GM12878 (cell line): ENCODE results near the gene FASTK. TPM values are rescaled to one million over a fixed set of nuclear protein-coding genes. Genes with fewer than 3 reads are reported as not detected.

Experiments used
- ATAC-seq: fragments of 200-7000 bp; cut with Tn5 transposase; 3 replicates; pipeline ENCODE4 v1.9.1; 2020; ENCODE audit warnings: mild to moderate bottlenecking, moderate library complexity
- BruUV-seq: library from RNA; stranded (reverse); fragments of 400-500 nt; replicated peaks from 2 replicates; lab custom pipeline; 2021; lab: Mats Ljungman, UMichigan
- CTCF ChIA-PET: fragments of 300-600 bp; sonication (Branson Sonifier 250); formaldehyde crosslinking; extraction: SDS; loops from one replicate; lab custom pipeline; 2021; ENCODE audit warnings: inconsistent platforms; lab: Yijun Ruan, JAX
- POLR2A ChIA-PET: fragments of 350-600 bp; formaldehyde crosslinking; extraction: SDS; loops from one replicate; lab custom pipeline; 2021; ENCODE audit warnings: inconsistent platforms; lab: Charles Lee
- RAD21 ChIA-PET: fragments of 300-600 bp; sonication (Branson Sonifier 250); formaldehyde crosslinking; loops from one replicate; lab custom pipeline; 2023; ENCODE audit warnings: antibody characterized with exemption; ENCODE audit not compliant: unreplicated experiment; lab: Charles Lee
- SMC1A ChIA-PET: fragments of 300-600 bp; sonication (Branson Sonifier 250); formaldehyde crosslinking; loops from one replicate; lab custom pipeline; 2023; ENCODE audit not compliant: unreplicated experiment, uncharacterized antibody; lab: Charles Lee
- DNase-seq: peaks from one replicate; pipeline ENCODE4 v3.0.0-alpha.2; 2011; ENCODE audit warnings: low read depth, low spot score
- FAIRE-seq: peaks from 3 replicates; lab custom pipeline; 2011; peaks lifted over from hg19 to GRCh38; lab: Jason Lieb, UNC
- H2AFZ ChIP-seq: 2 replicates; pipeline ENCODE4 v1.6.0; 2011; ENCODE audit warnings: low read depth, low read length, control low read depth; ENCODE audit not compliant: control insufficient read depth
- H3K27ac ChIP-seq: 2 replicates; pipeline ENCODE4 v1.5.1; 2011; ENCODE audit warnings: control low read depth; ENCODE audit not compliant: control insufficient read depth, insufficient read depth
- H3K27me3 ChIP-seq, 2 experiments: replicated peaks in 1 of 2; 2 replicates each; pipeline versions ENCODE4 v1.6.0 to v1.6.1; 2011; ENCODE audit warnings: low read length in 1 of 2; ENCODE audit not compliant: control insufficient read depth in 2 of 2, insufficient read depth in 2 of 2
- H3K36me3 ChIP-seq, 2 experiments: 2 replicates each; pipeline ENCODE4 v1.5.1; 2011; ENCODE audit warnings: low read length in 1 of 2; ENCODE audit not compliant: control insufficient read depth in 2 of 2, insufficient read depth in 2 of 2
- H3K4me1 ChIP-seq: 2 replicates; pipeline ENCODE4 v1.6.1; 2011; ENCODE audit warnings: mild to moderate bottlenecking, low read length, moderate library complexity, mixed read lengths; ENCODE audit not compliant: control insufficient read depth, insufficient read depth
- H3K4me2 ChIP-seq: 2 replicates; pipeline ENCODE4 v1.6.0; 2011; ENCODE audit warnings: control low read depth; ENCODE audit not compliant: control insufficient read depth, insufficient read depth
- H3K4me3 ChIP-seq: fragments of 200-600 bp; sonication (generic); 2 replicates; pipeline ENCODE4 v1.5.1; 2016
- H3K79me2 ChIP-seq: 2 replicates; pipeline ENCODE4 v1.6.0; 2011; ENCODE audit warnings: low read length; ENCODE audit not compliant: control insufficient read depth, insufficient read depth
- H3K9ac ChIP-seq: 2 replicates; pipeline ENCODE4 v1.8.0; 2011; ENCODE audit warnings: low read length, control low read depth, mixed read lengths; ENCODE audit not compliant: control insufficient read depth, insufficient read depth
- H3K9me3 ChIP-seq: replicated peaks from 3 replicates; pipeline ENCODE4 v1.5.1; 2011; ENCODE audit warnings: mild to moderate bottlenecking, low read length; ENCODE audit not compliant: control insufficient read depth, insufficient read depth
- H4K20me1 ChIP-seq: 2 replicates; pipeline ENCODE4 v1.6.0; 2011; ENCODE audit not compliant: control insufficient read depth, insufficient read depth
- CBX5 ChIP-seq: sonication (generic); IDR thresholded peaks from 2 replicates; pipeline ENCODE4 v1.6.1; 2016; ENCODE audit warnings: low read depth, moderate library complexity, mild to moderate bottlenecking, inconsistent platforms
- CEBPB ChIP-seq, 2 experiments: fragments of 150-350 bp in 1 of 2; IDR thresholded peaks; 2 replicates each; pipeline ENCODE4 v1.6.1; 2012 to 2014; ENCODE audit warnings: low read depth in 2 of 2, low read length in 2 of 2, borderline replicate concordance in 1 of 2, inconsistent platforms in 1 of 2
- CHD4 ChIP-seq: fragments of 200-600 bp; sonication (generic); IDR thresholded peaks from 2 replicates; pipeline ENCODE4 v1.6.1; 2016; ENCODE audit warnings: mild to moderate bottlenecking
- EZH2 ChIP-seq: IDR thresholded peaks from 2 replicates; pipeline ENCODE4 v1.6.1; 2012; ENCODE audit warnings: low read depth, mild to moderate bottlenecking, control low read depth, inconsistent platforms, low read length, borderline replicate concordance; ENCODE audit not compliant: control insufficient read depth
- MEF2B ChIP-seq: fragments of 450-650 bp; IDR thresholded peaks from 2 replicates; pipeline ENCODE4 v1.6.1; 2018; ENCODE audit warnings: mild to moderate bottlenecking, moderate library complexity; ENCODE audit not compliant: partially characterized antibody, poor library complexity, severe bottlenecking
- MTA3 ChIP-seq: IDR thresholded peaks from 2 replicates; pipeline ENCODE4 v1.6.1; 2012; ENCODE audit warnings: low read length, inconsistent platforms, borderline replicate concordance
- NKRF ChIP-seq: fragments of 450-650 bp; conservative IDR thresholded peaks from 2 replicates; pipeline ENCODE4 v1.6.1; 2017; ENCODE audit warnings: mild to moderate bottlenecking, moderate library complexity
- NR2C1 ChIP-seq: fragments of 450-650 bp; IDR thresholded peaks from 2 replicates; pipeline ENCODE4 v1.6.1; 2017; ENCODE audit warnings: antibody characterized with exemption, mild to moderate bottlenecking, moderate library complexity
- POLR2A ChIP-seq: IDR thresholded peaks from 2 replicates; pipeline ENCODE4 v1.6.1; 2011; ENCODE audit warnings: low read depth, mild to moderate bottlenecking, low read length
- SPI1 ChIP-seq: IDR thresholded peaks from 2 replicates; pipeline ENCODE4 v1.6.1; 2011; ENCODE audit warnings: low read depth, mild to moderate bottlenecking, low read length, moderate library complexity, borderline replicate concordance; ENCODE audit not compliant: insufficient read depth
- STAT1 ChIP-seq: fragments of 450-650 bp; conservative IDR thresholded peaks from 2 replicates; pipeline ENCODE4 v1.6.1; 2014; ENCODE audit warnings: antibody characterized with exemption, mild to moderate bottlenecking
- TCF12 ChIP-seq: IDR thresholded peaks from 2 replicates; pipeline ENCODE4 v1.6.1; 2011; ENCODE audit warnings: low read depth, mild to moderate bottlenecking, low read length
- TCF7 ChIP-seq: IDR thresholded peaks from 2 replicates; pipeline ENCODE4 v1.6.1; 2014; ENCODE audit warnings: antibody characterized with exemption, borderline replicate concordance
- ZNF217 ChIP-seq: fragments of 450-650 bp; IDR thresholded peaks from 2 replicates; pipeline ENCODE4 v1.6.1; 2017; ENCODE audit warnings: antibody characterized with exemption, mild to moderate bottlenecking
- ZSCAN29 ChIP-seq: fragments of 450-650 bp; IDR thresholded peaks from 2 replicates; pipeline ENCODE4 v1.6.1; 2017; ENCODE audit warnings: mild to moderate bottlenecking, moderate library complexity
- WGBS: methylation state at CpG from one replicate; pipeline ENCODE4 v1.1.6; 2016; ENCODE audit warnings: low lambda C conversion rate; ENCODE audit not compliant: insufficient replicate concordance, insufficient coverage; ENCODE audit errors: missing lambda C conversion rate; 5-methylcytosine and 5-hydroxymethylcytosine counted together
- in situ Hi-C: fragments of 300-500 bp; cut with MboI; formaldehyde crosslinking; loops from 9 replicates; pipeline ENCODE4 v1.14.3; 2018; ENCODE audit warnings: mixed read lengths
- intact Hi-C: fragments of 100-400 bp; cut with micrococcal nuclease; formaldehyde crosslinking; loops from one replicate; pipeline ENCODE4 v1.14.2; 2022; ENCODE audit not compliant: unreplicated experiment
- polyA plus RNA-seq, 11 experiments: library from polyadenylated mRNA; depleted of rRNA in 4 of 11; unstranded in 6 of 11; stranded (reverse) in 5 of 11; fragments of >200 nt; fragmentation: Nextera tagmentation in 4 of 11; fragmentation: Illumina TruSeq in 1 of 11; extraction: Ambion mirVana in 4 of 11; extraction: Trizol in 1 of 11; gene quantifications; 1 replicate in 1 of 11; 2 replicates in 10 of 11; pipeline versions ENCODE4 v1.2.1 to v1.2.3, GENCODE V29; 2011 to 2016; ENCODE audit warnings: inconsistent platforms in 2 of 11, missing spikeins in 2 of 11, low read depth in 1 of 11
- total RNA-seq, 4 experiments: library from RNA; depleted of rRNA in 3 of 4; stranded (reverse); fragments of >200 nt in 3 of 4; fragmentation: Illumina TruSeq in 1 of 4; extraction: Trizol in 1 of 4; gene quantifications; 2 replicates each; pipeline versions ENCODE4 v1.2.1 to v1.2.3, GENCODE V29; 2013 to 2021
- TF ChIP-seq, protein P1 (sequence below): IDR thresholded peaks from 2 replicates; pipeline ENCODE4 v1.6.1; 2012; ENCODE audit warnings: improper control_type of control experiment, low read depth, low read length; ENCODE audit not compliant: insufficient replicate concordance

FASTK gene
- total and polyA plus RNA-seq, 10 of the 15 experiments (the other 5 are each of a cell fraction or from before 2014, with no cell fraction given): 0.19 to 102 (median 54.5) TPM

GRCh38 chr7:151086802-151087244 lies 6.2 kb upstream of the FASTK start:
- under 1% methylated on average over 39 of the region's 56 CpGs for WGBS
- BruUV-seq: no TSS peak
- CTCF ChIA-PET: interaction anchor here (1.5 to 2.0 kb wide), 2 partner anchors 24 to 37 kb away, joined by 4 to 17 read pairs; no protein-coding TSS in a partner anchor
- Histone ChIP-seq H3K4me1 (peaks cover 31% of the 10 kb centered on the region), H3K4me3 (peak overlapping the region; percentile 87), H3K9me3 (no peaks in the 10 kb centered on the region)
- TF ChIP-seq SPI1 (no peak), ZNF217 (no peak), NR2C1 (no peak), MEF2B (no peak), STAT1 (no peak), POLR2A (no peak), ZSCAN29 (no peak), MTA3 (no peak), CEBPB (IDR thresholded peaks at IDR 0.05; ENCODE audit: borderline replicate concordance in 1 of 2, low read depth in 2 of 2, low read length in 2 of 2) (no peak), CBX5 (no peak), CHD4 (no peak), TCF12 (no peak), TCF7 (no peak), NKRF (no peak; the same call in 1 of the 2 replicates), EZH2 (no peak)
- TF ChIP-seq, protein P1, sequence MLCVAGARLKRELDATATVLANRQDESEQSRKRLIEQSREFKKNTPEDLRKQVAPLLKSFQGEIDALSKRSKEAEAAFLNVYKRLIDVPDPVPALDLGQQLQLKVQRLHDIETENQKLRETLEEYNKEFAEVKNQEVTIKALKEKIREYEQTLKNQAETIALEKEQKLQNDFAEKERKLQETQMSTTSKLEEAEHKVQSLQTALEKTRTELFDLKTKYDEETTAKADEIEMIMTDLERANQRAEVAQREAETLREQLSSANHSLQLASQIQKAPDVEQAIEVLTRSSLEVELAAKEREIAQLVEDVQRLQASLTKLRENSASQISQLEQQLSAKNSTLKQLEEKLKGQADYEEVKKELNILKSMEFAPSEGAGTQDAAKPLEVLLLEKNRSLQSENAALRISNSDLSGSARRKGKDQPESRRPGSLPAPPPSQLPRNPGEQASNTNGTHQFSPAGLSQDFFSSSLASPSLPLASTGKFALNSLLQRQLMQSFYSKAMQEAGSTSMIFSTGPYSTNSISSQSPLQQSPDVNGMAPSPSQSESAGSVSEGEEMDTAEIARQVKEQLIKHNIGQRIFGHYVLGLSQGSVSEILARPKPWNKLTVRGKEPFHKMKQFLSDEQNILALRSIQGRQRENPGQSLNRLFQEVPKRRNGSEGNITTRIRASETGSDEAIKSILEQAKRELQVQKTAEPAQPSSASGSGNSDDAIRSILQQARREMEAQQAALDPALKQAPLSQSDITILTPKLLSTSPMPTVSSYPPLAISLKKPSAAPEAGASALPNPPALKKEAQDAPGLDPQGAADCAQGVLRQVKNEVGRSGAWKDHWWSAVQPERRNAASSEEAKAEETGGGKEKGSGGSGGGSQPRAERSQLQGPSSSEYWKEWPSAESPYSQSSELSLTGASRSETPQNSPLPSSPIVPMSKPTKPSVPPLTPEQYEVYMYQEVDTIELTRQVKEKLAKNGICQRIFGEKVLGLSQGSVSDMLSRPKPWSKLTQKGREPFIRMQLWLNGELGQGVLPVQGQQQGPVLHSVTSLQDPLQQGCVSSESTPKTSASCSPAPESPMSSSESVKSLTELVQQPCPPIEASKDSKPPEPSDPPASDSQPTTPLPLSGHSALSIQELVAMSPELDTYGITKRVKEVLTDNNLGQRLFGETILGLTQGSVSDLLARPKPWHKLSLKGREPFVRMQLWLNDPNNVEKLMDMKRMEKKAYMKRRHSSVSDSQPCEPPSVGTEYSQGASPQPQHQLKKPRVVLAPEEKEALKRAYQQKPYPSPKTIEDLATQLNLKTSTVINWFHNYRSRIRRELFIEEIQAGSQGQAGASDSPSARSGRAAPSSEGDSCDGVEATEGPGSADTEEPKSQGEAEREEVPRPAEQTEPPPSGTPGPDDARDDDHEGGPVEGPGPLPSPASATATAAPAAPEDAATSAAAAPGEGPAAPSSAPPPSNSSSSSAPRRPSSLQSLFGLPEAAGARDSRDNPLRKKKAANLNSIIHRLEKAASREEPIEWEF: no peak
- TF ChIP-seq, all 136 proteins: peak for 0
- ATAC-seq: no peak
- no peak for DNase-seq
- no peak for FAIRE-seq
- in situ Hi-C loops: no loop called here
- intact Hi-C loops: no loop called here
- peak overlapping the region; percentile 56 for H2AFZ ChIP-seq
- ChIA-PET RAD21 (no interaction called here), POLR2A (interaction anchor here (1.3 kb wide), 1 partner anchor 28 kb away, joined by 4 read pairs; no protein-coding TSS in a partner anchor), SMC1A (interaction anchor here (1.2 to 3.2 kb wide), 2 partner anchors 28 to 58 kb away, joined by 3 to 16 read pairs; partner anchors contain the start of gene ABCB8)
- no peaks in the 10 kb centered on the region for H3K27me3 ChIP-seq
- H3K79me2 ChIP-seq: peaks cover 68% of the 10 kb centered on the region
- H3K27ac ChIP-seq: peak overlapping the region; percentile 80
- peak overlapping the region; percentile 57 for H3K9ac ChIP-seq
- H4K20me1 ChIP-seq: no peaks in the 10 kb centered on the region
- H3K36me3 ChIP-seq: no peaks in the 10 kb centered on the region; a peak in 1 of 4 replicates
- H3K4me2 ChIP-seq: peak overlapping the region; percentile 95
